Ovary (tissue), 9 donors: Measurements from ENCODE around the gene SBNO2. TPM values are rescaled to one million over a fixed set of nuclear protein-coding genes. Genes with fewer than 3 reads are reported as not detected.
A peak's percentile ranks its signal among the peaks of the same experiment; 100 is the strongest.

Experiments used
- DNase-seq, 5 donors: peaks; one replicate each; pipeline ENCODE4 v3.0.0-alpha.2; 2019 to 2020
- H3K27ac ChIP-seq, 2 donors: fragments of 200-600 bp; one replicate each; pipeline versions ENCODE4 v1.5.1 to v1.8.0; 2019 to 2022
- H3K27me3 ChIP-seq: fragments of 200-600 bp; one replicate; pipeline ENCODE4 v1.8.0; 2022
- H3K36me3 ChIP-seq: fragments of 200-600 bp; sonication (generic); one replicate; pipeline ENCODE4 v1.5.1; 2019
- H3K4me1 ChIP-seq: one replicate; pipeline ENCODE4 v1.8.1; 2013; ENCODE audit warnings: mild to moderate bottlenecking, moderate library complexity; ENCODE audit not compliant: insufficient read depth
- H3K4me3 ChIP-seq: fragments of 200-600 bp; sonication (generic); one replicate; pipeline ENCODE4 v1.5.1; 2017
- H3K9me3 ChIP-seq, 2 donors: fragments of 200-600 bp in 1 of 2; sonication (generic) in 1 of 2; one replicate each; pipeline versions ENCODE4 v1.5.1 to v1.8.1; 2013 to 2019; ENCODE audit warnings: mild to moderate bottlenecking in 1 of 2, moderate library complexity in 1 of 2
- EP300 ChIP-seq: sonication (generic); formaldehyde crosslinking; IDR thresholded peaks from one replicate; pipeline ENCODE4 v1.6.1; 2017; ENCODE audit warnings: antibody characterized with exemption
- POLR2A ChIP-seq: fragments of 450-650 bp; IDR thresholded peaks from one replicate; pipeline ENCODE4 v1.6.1; 2017; ENCODE audit warnings: antibody characterized with exemption, mild to moderate bottlenecking, moderate library complexity
- WGBS, 3 donors: extraction: QIAGEN DNeasy Blood & Tissue Kit in 1 of 3; methylation state at CpG; one replicate each; pipeline versions ENCODE4 v1.1.5 to v1.1.7; 2013 to 2017; 5-methylcytosine and 5-hydroxymethylcytosine counted together
- intact Hi-C, 4 donors: fragments of 100-400 bp; cut with DNase I; formaldehyde crosslinking; loops; one replicate each; pipeline versions ENCODE4 v1.11.0 to v1.15.1; 2022 to 2023
- polyA plus RNA-seq, 2 donors: library from polyadenylated mRNA; stranded (reverse); fragments of 200-250 nt in 1 of 2; fragments of 350-450 nt in 1 of 2; fragmentation: Illumina TruSeq in 1 of 2; extraction: RNeasy Lipid Tissue Mini Kit (QIAGEN cat#74804) in 1 of 2; gene quantifications; one replicate each; pipeline ENCODE4 v1.2.3, GENCODE V29; 2013 to 2014
- total RNA-seq, 7 donors: library from RNA; depleted of rRNA in 2 of 7; stranded (reverse); fragments of >200 nt in 2 of 7; fragmentation: NEBNext Ultra II Directional in 3 of 7; extraction: Animal tissue kit (Norgen Biotek cat#: 25700) in 3 of 7; gene quantifications; one replicate each; pipeline versions ENCODE4 v1.1.0 to v1.2.4, GENCODE V29; 2016 to 2023
- TF ChIP-seq, protein P1 (sequence below), 3 donors: fragments of 450-650 bp in 2 of 3; fragments of 200-600 bp in 1 of 3; IDR thresholded peaks; one replicate each; pipeline versions ENCODE4 v1.5.1 to v1.8.0; 2016 to 2022; ENCODE audit warnings: antibody characterized with exemption in 3 of 3, mild to moderate bottlenecking in 1 of 3
- donor health status: DM: no; HTN: no; CAD: no; lungs with moderate emphysema.
- donor health status: DM: no; HTN: no; CAD: no.
- donor health status: Bipolar disorder and iron deficiency.
- donor health status: DM: yes; HTN: yes; CAD: no.
- donor health status: DM: no; HTN: no; CAD: no.
- donor health status: DM: yes; HTN: yes; CAD: no.

The SBNO2 gene
- total and polyA plus RNA-seq, 9 donors: 6.1 to 92.6 (median 60.9) TPM

DNA sequence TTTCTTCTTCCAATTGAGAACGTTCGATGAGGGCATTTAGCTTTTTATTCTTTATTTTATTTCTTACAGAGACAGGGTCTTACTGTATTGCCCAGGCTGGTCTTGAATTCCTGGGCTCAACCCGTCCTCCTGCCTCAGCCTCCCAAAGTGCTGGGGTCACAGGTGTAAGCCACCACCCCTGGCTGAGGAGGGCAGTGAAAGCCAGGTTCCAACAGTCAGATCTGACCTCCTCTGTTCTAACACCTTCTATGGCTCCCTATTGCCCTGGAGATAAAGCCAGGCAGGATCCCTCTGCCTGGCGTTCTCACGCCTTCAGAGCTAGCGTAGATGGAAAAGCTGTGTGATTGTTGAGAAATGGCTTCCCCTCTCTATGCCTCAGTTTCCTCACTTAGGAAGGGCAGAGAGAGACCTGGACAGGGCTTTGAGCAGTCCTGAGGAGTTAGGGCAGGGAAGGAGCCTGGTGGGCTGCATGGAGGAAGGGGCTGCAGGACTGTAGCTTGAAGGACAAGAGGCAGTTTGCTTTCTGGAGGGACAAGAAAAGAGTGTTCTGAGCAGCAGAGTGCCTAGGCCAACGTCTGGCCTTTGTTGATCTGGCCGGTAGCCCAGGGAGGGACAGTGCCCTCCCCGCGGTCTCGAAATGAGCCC is 101.6 kb downstream of the SBNO2 start:
- H3K36me3 ChIP-seq: no peaks in the 10 kb centered on the region
- WGBS, 3 donors: 75 to 81% (median 80%) methylated on average over 11 of the region's 11 CpGs
- intact Hi-C loops: no loop called here
- no peak overlapping the region for H3K27ac ChIP-seq
- H3K4me3 ChIP-seq: no peak overlapping the region
- no peaks in the 10 kb centered on the region for H3K4me1 ChIP-seq
- TF ChIP-seq, protein P1, sequence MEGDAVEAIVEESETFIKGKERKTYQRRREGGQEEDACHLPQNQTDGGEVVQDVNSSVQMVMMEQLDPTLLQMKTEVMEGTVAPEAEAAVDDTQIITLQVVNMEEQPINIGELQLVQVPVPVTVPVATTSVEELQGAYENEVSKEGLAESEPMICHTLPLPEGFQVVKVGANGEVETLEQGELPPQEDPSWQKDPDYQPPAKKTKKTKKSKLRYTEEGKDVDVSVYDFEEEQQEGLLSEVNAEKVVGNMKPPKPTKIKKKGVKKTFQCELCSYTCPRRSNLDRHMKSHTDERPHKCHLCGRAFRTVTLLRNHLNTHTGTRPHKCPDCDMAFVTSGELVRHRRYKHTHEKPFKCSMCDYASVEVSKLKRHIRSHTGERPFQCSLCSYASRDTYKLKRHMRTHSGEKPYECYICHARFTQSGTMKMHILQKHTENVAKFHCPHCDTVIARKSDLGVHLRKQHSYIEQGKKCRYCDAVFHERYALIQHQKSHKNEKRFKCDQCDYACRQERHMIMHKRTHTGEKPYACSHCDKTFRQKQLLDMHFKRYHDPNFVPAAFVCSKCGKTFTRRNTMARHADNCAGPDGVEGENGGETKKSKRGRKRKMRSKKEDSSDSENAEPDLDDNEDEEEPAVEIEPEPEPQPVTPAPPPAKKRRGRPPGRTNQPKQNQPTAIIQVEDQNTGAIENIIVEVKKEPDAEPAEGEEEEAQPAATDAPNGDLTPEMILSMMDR (IDR thresholded peaks at IDR 0.05): no peak
- TF ChIP-seq POLR2A (no peak), EP300 (no peak)
- no peaks in the 10 kb centered on the region for H3K9me3 ChIP-seq
- H3K27me3 ChIP-seq: peaks cover 10% of the 10 kb centered on the region
- no peak for DNase-seq

DNA sequence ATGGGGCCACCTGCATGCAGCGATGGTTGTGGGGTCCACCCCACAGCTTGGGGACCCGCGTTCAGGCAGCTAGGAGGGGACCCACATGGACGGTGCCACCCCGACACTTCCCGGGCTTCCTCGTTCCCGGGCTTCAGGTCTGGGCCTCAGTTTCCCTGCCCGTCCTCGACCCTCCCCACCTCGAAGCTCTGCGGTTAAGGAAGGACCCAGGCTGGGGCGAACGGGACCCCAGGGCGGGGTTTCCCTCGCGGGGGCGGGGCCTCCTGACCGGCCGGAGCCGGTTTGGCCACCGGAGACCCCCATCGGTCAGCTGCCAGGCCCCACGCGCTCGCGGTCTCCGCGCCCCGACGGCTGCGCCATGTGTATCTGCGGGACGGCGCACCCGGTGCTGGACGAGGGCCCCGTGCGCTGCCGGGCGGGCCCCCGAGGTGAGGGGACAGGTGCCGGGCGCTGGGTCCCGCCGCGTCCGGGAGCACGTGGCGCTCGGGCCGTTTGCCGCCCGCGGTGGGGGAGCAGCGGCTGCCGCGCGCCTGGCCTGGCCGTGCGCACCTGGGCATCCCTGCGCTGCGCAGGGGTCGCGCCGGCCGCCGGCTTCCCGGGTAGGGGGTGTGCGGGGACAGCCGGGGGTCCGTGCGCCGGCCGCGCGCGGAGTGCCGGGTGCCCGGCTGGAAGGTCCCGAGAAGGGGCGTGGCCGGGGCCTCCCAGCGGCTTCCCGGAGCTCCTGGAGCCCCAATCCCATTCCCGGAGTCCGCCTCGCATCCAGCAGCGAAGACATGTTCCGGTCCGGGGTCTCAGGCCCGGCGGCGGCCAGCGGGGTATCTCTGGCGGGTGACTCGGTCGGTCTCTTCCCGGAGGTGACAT is 102.9 kb downstream of the SBNO2 start:
- TF ChIP-seq EP300 (no peak), POLR2A (no peak)
- TF ChIP-seq, protein P1 (IDR thresholded peaks at IDR 0.05): no peak
- WGBS, 3 donors: 1 to 10% (median 1%) methylated on average over 41 to 99 of the region's 99 CpGs
- Histone ChIP-seq H3K9me3 (no peaks in the 10 kb centered on the region), H3K27me3 (peaks cover 20% of the 10 kb centered on the region), H3K27ac (no peak overlapping the region), H3K4me1 (no peaks in the 10 kb centered on the region), H3K4me3 (no peak overlapping the region), H3K36me3 (no peaks in the 10 kb centered on the region)
- DNase-seq: peak in 2 of 5 donors; percentile 36 to 49
- intact Hi-C loops: no loop called here

DNA sequence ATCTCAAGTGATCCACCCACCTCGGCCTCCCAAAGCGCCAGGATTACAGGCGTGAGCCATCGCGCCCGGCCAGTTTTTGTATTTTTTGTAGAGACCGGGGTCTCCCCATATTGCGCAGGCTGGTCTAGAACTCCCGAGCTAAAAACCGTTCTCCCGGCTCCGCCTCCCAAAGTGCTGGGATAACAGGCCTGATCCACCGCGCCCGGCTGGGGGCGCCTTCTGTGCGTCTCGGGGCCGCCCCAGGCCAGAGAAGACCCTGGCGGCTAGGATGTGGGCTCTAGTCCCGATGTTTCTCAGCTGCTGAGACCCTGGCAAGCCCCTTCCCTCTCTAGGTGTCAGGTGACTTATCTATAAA is 103.5 kb downstream of the SBNO2 start:
- Histone ChIP-seq H3K4me1 (no peaks in the 10 kb centered on the region), H3K4me3 (no peak overlapping the region), H3K27me3 (peaks cover 20% of the 10 kb centered on the region), H3K9me3 (no peaks in the 10 kb centered on the region), H3K27ac (no peak overlapping the region), H3K36me3 (no peaks in the 10 kb centered on the region)
- TF ChIP-seq EP300: no peak
- TF ChIP-seq, protein P1 (IDR thresholded peaks at IDR 0.05): no peak
- TF ChIP-seq POLR2A: no peak
- WGBS, 3 donors: 5 to 10% (median 6%) methylated on average over 20 to 21 of the region's 21 CpGs
- DNase-seq: no peak
- intact Hi-C loops: no loop called here

DNA sequence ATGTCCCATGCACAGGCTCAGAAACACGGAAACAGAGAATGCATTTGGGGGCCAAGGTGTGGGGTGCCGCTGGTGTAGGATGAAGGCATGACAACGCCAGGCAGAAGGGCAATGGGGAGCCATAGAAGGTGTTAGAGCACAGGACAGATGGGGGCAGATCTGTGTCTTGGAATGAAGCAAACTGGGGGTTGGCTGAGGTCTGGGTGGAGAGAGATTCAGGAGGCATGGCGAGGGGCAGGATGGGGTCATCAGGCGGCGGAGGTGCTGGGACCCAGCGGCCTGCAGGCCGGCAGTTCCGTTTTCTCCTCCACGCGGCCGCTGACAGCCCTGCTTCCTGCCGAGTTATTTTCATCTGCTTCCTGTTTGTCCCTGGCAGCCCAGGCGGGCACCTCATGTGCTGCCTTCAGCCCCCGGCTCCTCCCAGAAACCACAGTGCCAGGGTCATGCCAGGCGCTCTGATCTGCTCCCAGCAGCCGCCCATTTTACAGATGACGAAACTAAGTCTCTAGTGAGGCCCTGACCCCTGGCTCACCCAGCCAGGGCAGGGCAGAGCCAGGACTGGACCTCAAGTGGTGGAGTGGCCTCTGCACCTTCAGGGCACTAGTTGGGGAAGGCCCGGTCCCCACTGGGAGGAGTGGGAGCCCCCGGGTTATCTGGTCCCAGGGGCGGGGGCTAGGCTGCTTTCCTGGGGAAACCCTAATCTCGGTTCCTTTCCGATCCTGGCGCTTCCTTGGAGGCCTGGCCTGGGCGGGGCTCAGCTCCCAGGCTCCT is 104.9 kb downstream of the SBNO2 start:
- Histone ChIP-seq H3K27ac (no peak overlapping the region), H3K4me3 (no peak overlapping the region), H3K27me3 (peaks cover 20% of the 10 kb centered on the region), H3K4me1 (no peaks in the 10 kb centered on the region), H3K9me3 (no peaks in the 10 kb centered on the region), H3K36me3 (no peaks in the 10 kb centered on the region)
- 42 to 63% (median 57%) methylated on average over 25 of the region's 25 CpGs for WGBS, 3 donors
- peak in 1 of 5 donors; percentile 37 for DNase-seq
- intact Hi-C loops: no loop called here
- TF ChIP-seq POLR2A (no peak), EP300 (no peak)
